Ammon's horn (tissue), 1 donor: ENCODE data around the gene TRIM27.
A peak's percentile ranks its signal among the peaks of the same experiment; 100 is the strongest.
"Not testable (repeated sequence)": the region's sequence is repeated elsewhere in the genome, so short reads cannot be mapped to it uniquely, and the experiment has no call there.

Source experiments
- DNase-seq: peaks from one replicate; pipeline ENCODE4 v3.0.0-alpha.2; 2016; ENCODE audit warnings: low spot score

TRIM27 gene

DNA sequence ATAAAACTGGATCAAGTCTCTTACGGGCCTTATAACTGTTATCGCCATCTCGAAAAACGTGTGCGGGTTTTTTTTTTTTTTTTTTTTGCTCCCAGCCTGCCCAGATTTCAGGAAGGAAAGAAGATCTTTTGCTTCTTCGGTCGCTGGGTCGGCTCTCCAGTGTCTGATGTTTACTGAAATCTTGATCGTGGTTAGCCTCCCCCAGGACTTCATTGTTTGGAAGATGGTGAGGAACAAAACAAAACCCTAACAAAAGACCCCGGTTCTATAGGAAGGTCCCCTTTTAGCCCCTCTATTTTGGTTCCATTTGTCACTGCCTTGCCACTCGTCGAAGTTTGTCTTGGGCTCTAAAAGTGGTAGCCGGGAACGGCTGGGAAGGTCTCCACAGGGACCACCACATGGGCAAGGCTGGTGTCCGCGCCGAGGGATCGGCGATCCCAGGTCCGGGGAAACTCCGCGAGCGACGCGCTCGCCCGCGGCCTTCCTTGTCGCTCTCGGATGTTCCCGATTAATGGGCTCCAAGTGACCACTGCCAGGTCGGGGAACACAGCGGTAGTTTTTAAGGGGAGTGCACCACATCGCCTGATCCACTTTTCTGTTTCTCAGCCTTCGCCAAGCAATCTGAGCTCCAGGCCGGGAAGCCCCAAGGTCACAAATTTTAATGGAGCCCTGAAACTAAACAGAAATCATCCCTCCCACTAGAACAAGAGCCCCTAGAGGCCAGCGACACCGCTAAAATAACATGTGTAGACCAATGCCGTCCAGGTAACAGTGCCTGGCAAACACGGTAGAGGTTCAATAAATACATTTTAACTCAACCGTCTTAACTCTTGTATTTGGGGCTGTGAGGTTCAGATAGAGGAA lies 27.0 kb downstream of the TRIM27 start:
- peak; percentile 58 for DNase-seq

- DNase-seq = peak; percentile 95
Observed at GRCh38 chr6:28895131-28895812, 28.5 kb downstream of the TRIM27 start.

GRCh38 chr6:28893172-28893799 lies 30.5 kb downstream of the TRIM27 start:
- no peak for DNase-seq

DNA sequence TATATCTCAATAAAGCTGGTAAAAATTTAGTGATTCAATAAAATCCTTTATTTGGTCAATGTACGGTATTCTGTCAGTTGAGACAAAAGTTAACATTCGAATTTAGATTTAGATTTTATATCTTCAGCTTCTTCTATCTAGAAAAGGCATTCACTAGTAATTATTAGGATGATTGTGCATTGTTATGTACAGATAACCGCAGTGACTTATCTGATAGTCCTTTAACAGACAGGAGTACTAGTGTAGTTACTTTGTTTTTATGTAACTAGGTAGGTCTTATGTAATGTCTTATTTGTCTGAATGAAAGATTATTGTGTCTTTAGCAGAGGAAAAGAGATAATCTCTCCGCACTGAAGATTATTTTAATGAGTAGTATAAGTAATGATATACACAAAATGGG lies 31.3 kb downstream of the TRIM27 start:
- DNase-seq = no peak

DNA sequence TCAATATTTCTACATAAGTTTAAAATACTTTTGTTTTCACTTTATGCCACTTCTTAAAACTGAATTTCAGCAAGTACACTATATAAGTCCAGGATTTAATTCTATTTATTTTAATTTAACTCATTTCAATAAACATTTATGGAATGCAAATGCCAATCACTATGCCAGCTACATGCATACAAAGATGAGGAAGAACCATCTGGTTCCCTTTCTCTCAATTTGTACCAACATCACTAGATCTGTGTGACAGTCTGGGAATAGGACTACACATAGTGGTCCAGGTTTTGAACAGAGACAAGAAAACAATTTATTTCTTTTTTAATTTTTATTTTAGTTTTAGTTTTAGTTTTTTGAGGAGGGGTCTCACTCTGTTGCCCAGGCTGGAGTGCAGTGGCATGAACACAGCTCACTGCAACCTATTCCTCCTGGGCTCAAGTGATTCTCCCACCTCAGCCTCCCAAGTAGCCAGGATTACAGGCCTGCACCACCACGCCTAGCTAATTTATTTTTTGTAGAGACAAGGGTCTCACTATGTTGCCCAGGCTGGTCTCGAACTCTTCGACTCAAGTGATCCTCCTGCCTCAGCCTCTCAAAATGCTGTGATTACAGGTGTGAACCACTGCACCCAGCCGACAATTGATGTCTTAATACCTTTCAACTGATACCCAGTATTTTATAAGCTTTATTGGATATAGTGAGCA lies 35.8 kb downstream of the TRIM27 start:
- DNase-seq = no peak

- no peak for DNase-seq
Observed at GRCh38 chr6:28886079-28886439, 37.7 kb downstream of the TRIM27 start.

DNA sequence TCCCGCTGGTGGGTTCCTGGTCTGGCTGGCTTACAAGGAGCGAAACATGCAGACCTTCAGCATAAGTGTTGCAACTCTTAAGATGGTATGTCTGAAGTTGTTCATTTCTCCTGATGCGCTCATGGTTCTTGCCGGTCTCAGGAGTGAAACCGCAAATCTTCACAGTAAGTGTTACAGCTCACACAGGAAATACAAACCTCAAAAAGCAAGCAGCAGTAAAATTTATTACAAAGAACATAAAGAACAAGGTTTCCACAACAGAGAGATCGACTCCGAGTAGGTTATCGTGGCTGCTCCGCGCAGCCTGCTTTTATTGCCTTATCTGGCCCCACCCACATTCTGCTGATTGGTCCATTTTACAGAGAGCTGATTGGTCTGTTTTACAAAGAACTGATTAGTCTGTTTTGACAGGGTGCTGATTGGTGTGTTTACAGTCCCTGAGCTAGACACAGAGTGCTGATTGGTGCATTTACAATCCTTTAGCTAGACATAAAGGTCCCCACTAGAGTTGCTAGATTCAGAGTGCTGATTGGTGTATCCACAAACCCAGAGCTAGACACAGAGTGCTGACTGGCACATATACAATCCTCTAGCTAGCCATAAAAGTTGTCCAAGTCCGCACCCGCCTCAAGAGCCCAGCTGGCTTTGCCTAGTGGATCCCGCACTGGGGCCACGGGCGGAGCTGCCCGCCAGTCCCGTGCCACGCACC lies 39.2 kb downstream of the TRIM27 start:
- no peak for DNase-seq

DNA sequence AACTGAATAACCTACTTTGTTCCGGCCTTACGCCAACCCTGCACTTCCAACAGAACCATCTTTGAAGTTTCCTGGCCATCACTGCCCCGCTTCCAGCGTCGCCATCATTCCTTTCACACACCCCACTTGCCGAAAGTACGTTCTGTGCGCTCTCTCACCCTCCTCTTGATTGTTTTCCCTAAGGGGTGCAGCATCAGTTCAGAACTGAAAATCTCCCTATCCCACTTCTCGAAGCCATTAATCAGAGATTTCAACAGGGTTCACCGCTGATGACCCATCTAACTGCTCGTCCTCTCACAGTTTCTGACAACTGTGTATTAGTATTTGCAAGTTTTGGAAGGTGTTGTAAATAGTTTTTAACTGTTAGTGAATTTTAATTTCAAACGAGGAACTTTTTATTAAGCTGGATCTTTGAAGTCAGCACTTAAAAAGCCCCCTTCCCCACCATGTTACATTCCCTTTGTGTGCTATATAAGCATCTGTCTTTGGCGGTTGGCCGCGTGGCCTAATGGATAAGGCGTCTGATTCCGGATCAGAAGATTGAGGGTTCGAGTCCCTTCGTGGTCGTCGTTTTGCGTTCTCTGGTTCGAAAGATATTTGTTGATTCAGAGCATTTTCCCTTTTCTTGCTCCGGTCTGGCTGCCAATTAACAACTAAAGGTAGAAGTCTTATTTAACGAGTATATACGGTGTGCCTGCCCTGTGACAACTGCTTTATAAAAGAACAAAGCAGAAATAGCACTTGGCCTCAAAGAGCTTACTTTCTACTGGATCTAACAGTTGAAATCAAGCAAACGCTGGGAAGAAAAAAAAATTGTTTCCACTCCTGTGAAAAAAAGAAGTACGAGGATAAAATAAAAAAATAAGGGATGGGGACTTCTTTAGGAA lies 42.6 kb downstream of the TRIM27 start:
- DNase-seq = peak; percentile 84

DNA sequence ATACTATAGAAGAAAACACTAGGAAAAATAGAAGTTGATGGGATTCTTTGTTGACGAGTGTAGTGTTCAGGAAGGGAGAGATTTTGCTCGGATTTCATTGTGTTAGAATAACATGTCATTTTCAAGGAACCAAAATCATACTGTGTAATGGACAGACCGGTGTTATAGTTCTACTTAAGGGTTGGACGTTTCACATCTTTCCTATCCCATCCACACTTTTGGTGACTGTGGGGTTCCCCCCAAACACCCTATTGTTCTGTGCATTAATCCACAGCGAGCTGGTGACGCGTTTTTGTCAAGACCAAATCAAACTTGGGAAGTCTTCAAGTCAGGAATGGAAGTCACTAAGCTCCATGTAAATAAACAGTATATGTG lies 43.3 kb downstream of the TRIM27 start:
- no peak for DNase-seq

DNA sequence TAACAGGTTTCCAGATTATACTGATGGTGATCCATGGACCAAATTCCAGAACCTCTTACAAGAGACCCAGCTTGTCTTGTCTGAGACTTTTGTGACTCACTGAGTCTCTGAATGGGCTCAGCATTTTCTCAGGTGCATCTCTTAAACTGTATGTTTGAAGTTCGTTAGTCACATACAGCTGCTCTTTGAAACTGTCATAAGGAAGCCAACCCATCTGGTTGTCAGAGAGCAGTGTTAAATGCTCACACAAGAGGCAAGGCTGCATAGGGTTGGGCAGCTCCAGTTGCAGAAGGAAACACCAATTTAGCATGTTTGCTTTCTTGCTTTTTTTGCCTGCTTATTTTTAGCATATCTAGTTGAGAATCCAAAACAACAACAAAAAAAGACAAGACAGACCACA lies 47.1 kb downstream of the TRIM27 start:
- DNase-seq = no peak

DNA sequence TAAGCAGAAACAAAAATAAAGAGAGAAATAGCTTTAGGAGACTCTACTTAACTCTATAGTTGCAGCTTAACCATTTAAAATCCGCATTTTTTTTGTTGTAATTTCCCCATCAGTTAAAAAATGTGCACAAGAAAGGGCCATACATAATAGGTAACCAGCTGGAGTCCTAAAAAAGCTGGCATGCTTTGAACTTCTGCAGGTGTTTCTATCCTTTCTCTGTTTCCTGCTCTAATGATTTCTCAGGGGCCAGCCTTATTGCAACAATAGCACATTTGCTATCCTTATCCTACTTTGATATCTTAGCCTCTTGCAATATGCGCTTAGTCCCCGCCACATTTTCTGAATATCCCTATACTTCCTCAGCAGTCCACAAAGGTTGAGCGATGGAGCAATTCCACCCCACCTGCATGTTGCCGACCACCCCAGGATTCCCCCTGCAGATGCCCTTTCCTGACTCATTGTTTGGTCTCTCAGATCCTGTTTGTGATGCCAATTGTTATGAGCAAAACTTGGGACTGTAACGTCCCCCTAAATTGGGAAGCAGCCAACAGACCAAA lies 48.5 kb downstream of the TRIM27 start:
- no peak for DNase-seq

GRCh38 chr6:28872157-28872817 lies 51.5 kb downstream of the TRIM27 start:
- DNase-seq = not testable (repeated sequence)

DNA sequence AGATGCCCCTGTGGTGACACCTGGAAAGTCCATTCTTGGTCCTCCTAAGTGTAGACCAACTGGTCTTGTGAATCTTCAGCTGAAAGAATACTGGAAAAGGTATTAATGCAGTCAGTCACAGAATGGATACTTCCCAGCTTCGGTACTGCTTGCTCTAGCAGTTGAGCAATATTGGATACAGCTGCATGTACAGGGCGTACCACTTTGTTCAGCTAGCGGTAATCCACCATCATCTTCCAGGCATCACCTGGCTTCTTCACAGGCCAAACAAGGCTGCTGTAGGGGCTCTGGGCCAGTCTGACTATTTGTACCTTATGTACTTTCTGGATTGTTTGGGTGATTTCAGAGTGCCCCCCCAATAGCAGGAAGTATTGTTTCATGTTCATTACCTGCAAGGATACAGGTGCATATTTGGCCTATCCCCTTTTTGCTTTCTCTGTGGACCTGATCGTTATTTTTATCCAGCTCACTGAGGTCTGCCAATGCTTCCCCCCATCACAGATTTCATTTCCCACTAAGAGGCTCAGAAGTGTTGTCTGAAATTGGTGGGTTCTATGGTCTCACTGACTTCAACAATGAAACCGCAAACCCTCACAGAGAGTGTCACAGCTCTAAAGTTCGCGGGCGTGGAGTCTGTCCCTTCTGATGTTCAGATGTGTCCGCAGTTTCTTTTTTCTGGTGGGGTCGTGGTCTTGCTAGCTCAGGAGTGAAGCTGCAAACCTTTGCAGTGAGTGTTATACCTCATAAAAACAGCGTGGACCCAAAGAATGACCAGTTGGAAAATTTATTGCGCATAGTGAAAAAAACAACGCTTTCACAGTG lies 52.2 kb downstream of the TRIM27 start:
- no peak for DNase-seq

- DNase-seq = no peak
Observed at GRCh38 chr6:28868873-28869272, 54.9 kb downstream of the TRIM27 start.

GRCh38 chr6:28867086-28867409 lies 56.7 kb downstream of the TRIM27 start:
- DNase-seq = peak; percentile 46

DNA sequence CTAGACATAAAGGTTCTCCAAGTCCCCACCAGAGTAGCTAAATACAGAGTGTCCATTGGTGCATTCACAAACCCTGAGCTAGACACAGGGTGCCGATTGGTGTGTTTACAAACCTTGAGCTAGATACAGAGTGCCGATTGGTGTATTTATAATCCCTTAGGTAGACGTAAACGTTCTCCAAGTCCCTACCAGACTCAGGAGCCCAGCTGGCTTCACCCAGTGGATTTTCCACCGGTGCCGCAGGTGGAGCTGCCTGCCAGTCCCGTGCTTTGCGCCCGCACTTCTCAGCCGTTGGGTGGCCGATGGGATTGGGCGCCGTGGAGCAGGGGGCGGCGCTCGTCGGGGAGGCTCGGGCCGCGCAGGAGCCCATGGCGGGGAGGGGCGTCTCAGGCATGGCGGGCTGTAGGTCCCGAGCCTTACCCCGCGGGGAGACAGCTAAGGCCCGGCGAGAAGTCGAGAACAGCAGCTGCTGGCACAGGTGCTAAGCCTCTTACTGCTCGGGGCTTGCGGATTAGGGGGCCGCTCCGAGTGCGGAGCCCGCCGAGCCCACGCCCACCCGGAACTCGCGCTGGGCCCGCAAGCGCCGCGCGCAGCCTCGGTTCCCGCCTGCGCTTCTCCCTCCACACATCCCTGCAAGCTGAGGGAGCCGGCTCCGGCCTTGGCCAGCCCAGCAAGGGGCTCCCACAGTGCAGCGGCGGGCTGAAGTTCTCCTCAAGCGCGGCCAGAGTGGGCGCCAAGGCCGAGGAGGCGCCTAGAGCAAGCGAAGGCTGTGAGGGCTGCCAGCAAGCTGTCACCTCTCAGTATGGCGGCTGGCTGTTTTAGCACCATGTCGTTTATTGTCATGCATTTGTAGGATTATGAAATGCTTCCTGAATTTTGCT lies 57.3 kb downstream of the TRIM27 start:
- peak; percentile 50 for DNase-seq

DNA sequence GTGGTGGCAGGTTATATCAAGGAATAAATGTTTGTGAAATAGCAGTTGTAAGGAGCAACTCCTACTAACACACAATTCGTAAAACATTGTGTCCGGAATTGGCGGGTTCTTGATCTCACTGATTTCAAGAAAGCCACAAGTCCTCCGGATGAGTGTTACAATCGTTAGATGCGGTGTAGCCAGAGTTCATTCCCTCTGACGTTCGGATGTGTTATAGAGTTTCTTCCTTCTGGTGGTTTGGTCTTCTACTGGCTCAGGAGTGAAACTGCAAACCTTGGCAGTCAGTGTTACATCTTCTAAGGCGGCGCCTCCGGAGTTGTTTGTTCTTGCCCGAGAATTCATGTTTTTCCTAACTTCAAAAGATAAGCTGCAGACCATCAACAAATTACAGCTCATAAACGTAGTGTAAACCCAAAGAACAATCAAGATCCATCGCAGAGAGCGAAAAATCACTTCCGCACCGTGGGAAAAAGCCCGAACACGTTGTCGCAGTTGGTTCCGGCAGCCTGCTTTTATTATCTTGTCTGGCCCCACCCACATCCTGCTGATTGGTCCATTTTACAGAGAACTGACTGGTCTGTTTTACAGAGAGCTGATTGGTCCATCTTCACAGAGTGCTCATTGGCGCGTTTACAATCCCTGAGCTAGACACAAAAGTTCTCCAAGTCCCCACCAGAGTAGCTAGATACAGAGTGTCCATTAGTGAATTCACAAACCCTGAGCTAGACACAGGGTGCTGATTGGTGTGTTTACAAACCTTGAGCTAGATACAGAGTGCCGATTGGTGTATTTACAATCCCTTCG lies 58.2 kb downstream of the TRIM27 start:
- DNase-seq = peak; percentile 12
